Measurements from ENCODE around the gene MED25.

Gene MED25

GRCh38 chr19:49817964-49818648 is at the start of gene MED25:
MED25 (plus strand) TSS chr19:49818289; CDS start chr19:49818342, 53 bp downstream.
- Histone ChIP-seq H3K4me1 (ENCODE audit: low read depth, poor library complexity, severe bottlenecking) (peaks cover 30% of the 10 kb centered on the region), H3K79me2 (ENCODE audit: insufficient read depth, low read depth) (peaks cover 36% of the 10 kb centered on the region), H3K4me2 (peak within 1 kb of the TSS; percentile 91), H3K27me3 (ENCODE audit: insufficient read depth, low read depth) (no peaks in the 10 kb centered on the region), H3K27ac (peak within 1 kb of the TSS; percentile 88), H2AFZ (ENCODE audit: low read depth) (peak within 1 kb of the TSS; percentile 95), H3K36me3 (ENCODE audit: insufficient read depth) (no peaks in the 10 kb centered on the region), H4K20me1 (ENCODE audit: insufficient read depth) (no peaks in the 10 kb centered on the region), H3K9ac (peak within 1 kb of the TSS; percentile 73), H3K4me3 (IDR thresholded peaks at IDR 0.05; ENCODE audit: insufficient read depth, low read depth, low read length) (peak within 1 kb of the TSS; percentile 39)
- TF ChIP-seq, protein P1, sequence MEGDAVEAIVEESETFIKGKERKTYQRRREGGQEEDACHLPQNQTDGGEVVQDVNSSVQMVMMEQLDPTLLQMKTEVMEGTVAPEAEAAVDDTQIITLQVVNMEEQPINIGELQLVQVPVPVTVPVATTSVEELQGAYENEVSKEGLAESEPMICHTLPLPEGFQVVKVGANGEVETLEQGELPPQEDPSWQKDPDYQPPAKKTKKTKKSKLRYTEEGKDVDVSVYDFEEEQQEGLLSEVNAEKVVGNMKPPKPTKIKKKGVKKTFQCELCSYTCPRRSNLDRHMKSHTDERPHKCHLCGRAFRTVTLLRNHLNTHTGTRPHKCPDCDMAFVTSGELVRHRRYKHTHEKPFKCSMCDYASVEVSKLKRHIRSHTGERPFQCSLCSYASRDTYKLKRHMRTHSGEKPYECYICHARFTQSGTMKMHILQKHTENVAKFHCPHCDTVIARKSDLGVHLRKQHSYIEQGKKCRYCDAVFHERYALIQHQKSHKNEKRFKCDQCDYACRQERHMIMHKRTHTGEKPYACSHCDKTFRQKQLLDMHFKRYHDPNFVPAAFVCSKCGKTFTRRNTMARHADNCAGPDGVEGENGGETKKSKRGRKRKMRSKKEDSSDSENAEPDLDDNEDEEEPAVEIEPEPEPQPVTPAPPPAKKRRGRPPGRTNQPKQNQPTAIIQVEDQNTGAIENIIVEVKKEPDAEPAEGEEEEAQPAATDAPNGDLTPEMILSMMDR (conservative IDR thresholded peaks at IDR 0.05; ENCODE audit: low read depth, low read length), result no peak

GRCh38 chr19:49770529-49770928 is 47.6 kb upstream of the MED25 start:
- Histone ChIP-seq H3K4me3 (IDR thresholded peaks at IDR 0.05; ENCODE audit: insufficient read depth, low read depth, low read length) (no peak overlapping the region), H3K27me3 (ENCODE audit: insufficient read depth, low read depth) (no peaks in the 10 kb centered on the region), H3K4me2 (no peak overlapping the region), H3K79me2 (ENCODE audit: insufficient read depth, low read depth) (peaks cover 13% of the 10 kb centered on the region; the same call in 1 of the 2 replicates), H3K27ac (no peak overlapping the region), H3K9ac (no peak overlapping the region), H4K20me1 (ENCODE audit: insufficient read depth) (no peaks in the 10 kb centered on the region), H3K4me1 (ENCODE audit: low read depth, poor library complexity, severe bottlenecking) (peaks cover 6% of the 10 kb centered on the region), H2AFZ (ENCODE audit: low read depth) (no peak overlapping the region), H3K36me3 (ENCODE audit: insufficient read depth) (no peaks in the 10 kb centered on the region)
- TF ChIP-seq, protein P1 (conservative IDR thresholded peaks at IDR 0.05; ENCODE audit: low read depth, low read length), result no peak

- no peaks in the 10 kb centered on the region for H3K27me3 ChIP-seq (ENCODE audit: insufficient read depth, low read depth)
- H4K20me1 ChIP-seq (ENCODE audit: insufficient read depth), result no peaks in the 10 kb centered on the region
- H3K4me1 ChIP-seq (ENCODE audit: low read depth, poor library complexity, severe bottlenecking), result no peaks in the 10 kb centered on the region
- H3K27ac ChIP-seq, result no peak overlapping the region
- H3K4me2 ChIP-seq, result no peak overlapping the region
- H3K36me3 ChIP-seq (ENCODE audit: insufficient read depth), result no peaks in the 10 kb centered on the region
- no peak overlapping the region for H2AFZ ChIP-seq (ENCODE audit: low read depth)
- H3K9ac ChIP-seq, result no peak overlapping the region
- TF ChIP-seq, protein P1 (conservative IDR thresholded peaks at IDR 0.05; ENCODE audit: low read depth, low read length), result no peak
- H3K4me3 ChIP-seq (IDR thresholded peaks at IDR 0.05; ENCODE audit: insufficient read depth, low read depth, low read length), result no peak overlapping the region
- peaks cover 13% of the 10 kb centered on the region; the same call in 1 of the 2 replicates for H3K79me2 ChIP-seq (ENCODE audit: insufficient read depth, low read depth)
These were observed 46.4 kb upstream of the MED25 start for GRCh38 chr19:49771674-49772139.

DNA sequence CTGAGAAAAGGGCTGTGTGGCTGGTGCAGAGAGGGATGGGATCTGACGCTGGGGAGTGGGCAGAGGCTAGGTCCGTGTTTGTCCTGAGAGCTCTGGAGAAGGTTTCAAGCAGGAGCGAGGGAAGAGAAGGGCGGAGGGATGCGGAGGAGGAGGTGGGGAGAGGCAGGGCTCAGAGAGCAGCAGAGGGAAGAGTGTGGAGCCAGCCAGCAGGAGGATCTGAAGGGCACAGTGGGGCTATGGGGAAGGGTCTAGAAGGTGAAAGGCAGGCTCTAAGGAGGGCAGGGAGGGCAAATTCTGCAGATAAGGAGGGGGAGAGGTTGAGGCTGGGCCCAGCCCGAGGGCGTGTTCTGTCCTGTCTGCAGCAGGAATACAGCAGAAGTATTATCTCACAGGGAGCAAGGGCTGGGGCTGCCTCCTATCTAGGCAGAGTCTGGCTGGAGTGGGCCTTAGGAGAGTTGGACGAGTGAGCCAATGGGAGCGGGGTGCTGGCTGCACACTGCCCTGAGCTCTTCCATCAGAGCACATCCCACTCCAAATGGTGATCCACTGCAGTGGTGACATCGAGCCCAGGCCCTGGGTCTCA is 45.1 kb upstream of the MED25 start:
- H3K79me2 ChIP-seq (ENCODE audit: insufficient read depth, low read depth), result 0 out of 2 replicates have a peak, but pooled peaks cover 8% of the 10 kb centered on the region
- H3K4me3 ChIP-seq (IDR thresholded peaks at IDR 0.05; ENCODE audit: insufficient read depth, low read depth, low read length), result no peak overlapping the region
- TF ChIP-seq, protein P1 (conservative IDR thresholded peaks at IDR 0.05; ENCODE audit: low read depth, low read length), result no peak
- H3K9ac ChIP-seq, result no peak overlapping the region
- H3K4me2 ChIP-seq, result no peak overlapping the region
- no peak overlapping the region for H3K27ac ChIP-seq
- no peaks in the 10 kb centered on the region for H3K36me3 ChIP-seq (ENCODE audit: insufficient read depth)
- H3K27me3 ChIP-seq (ENCODE audit: insufficient read depth, low read depth), result no peaks in the 10 kb centered on the region
- H2AFZ ChIP-seq (ENCODE audit: low read depth), result no peak overlapping the region
- no peaks in the 10 kb centered on the region for H3K4me1 ChIP-seq (ENCODE audit: low read depth, poor library complexity, severe bottlenecking)
- no peaks in the 10 kb centered on the region for H4K20me1 ChIP-seq (ENCODE audit: insufficient read depth)
